GM23338 (cell line): ENCODE data around the gene MYO1E. TPM values are rescaled to one million over a fixed set of nuclear protein-coding genes. Genes with fewer than 3 reads are reported as not detected.

Experiments
- ATAC-seq: fragments of 200-7000 bp; cut with Tn5 transposase; 3 replicates; pipeline ENCODE4 v1.9.1; 2020
- DNase-seq: peaks from one replicate; pipeline ENCODE4 v3.0.0-alpha.2; 2015; ENCODE audit warnings: low spot score
- H2AFZ ChIP-seq: fragments of 200-600 bp; sonication (generic); 2 replicates; pipeline ENCODE4 v1.8.0; 2016; ENCODE audit warnings: antibody characterized with exemption, mild to moderate bottlenecking, moderate library complexity
- H3F3A ChIP-seq: fragments of 200-600 bp; sonication (generic); replicated peaks from 2 replicates; pipeline ENCODE4 v1.8.0; 2017; ENCODE audit warnings: antibody characterized with exemption, mixed run types, low read depth
- H3K27ac ChIP-seq: fragments of 200-600 bp; sonication (generic); 2 replicates; pipeline ENCODE4 v1.6.1; 2016; ENCODE audit warnings: low read depth
- H3K27me3 ChIP-seq: fragments of 200-600 bp; sonication (generic); 2 replicates; pipeline ENCODE4 v1.8.0; 2016; ENCODE audit warnings: mild to moderate bottlenecking, mixed run types, moderate library complexity; ENCODE audit not compliant: insufficient read depth
- H3K36me3 ChIP-seq: fragments of 200-600 bp; sonication (generic); 2 replicates; pipeline ENCODE4 v1.8.0; 2016; ENCODE audit warnings: mild to moderate bottlenecking; ENCODE audit not compliant: insufficient read depth
- H3K4me1 ChIP-seq: fragments of 200-600 bp; sonication (generic); 2 replicates; pipeline ENCODE4 v1.8.0; 2016; ENCODE audit warnings: mild to moderate bottlenecking, moderate library complexity; ENCODE audit not compliant: insufficient read depth
- H3K4me2 ChIP-seq: fragments of 200-600 bp; sonication (generic); 2 replicates; pipeline ENCODE4 v1.7.1; 2017; ENCODE audit warnings: mixed run types
- H3K4me3 ChIP-seq: fragments of 200-600 bp; sonication (generic); 2 replicates; pipeline ENCODE4 v1.6.1; 2016; ENCODE audit warnings: mixed run types
- H3K79me2 ChIP-seq: fragments of 200-600 bp; sonication (generic); replicated peaks from 2 replicates; pipeline ENCODE4 v1.8.0; 2017; ENCODE audit warnings: mild to moderate bottlenecking; ENCODE audit not compliant: insufficient read depth
- H3K9me2 ChIP-seq: fragments of 200-600 bp; sonication (generic); 2 replicates; pipeline ENCODE4 v1.8.0; 2017; ENCODE audit not compliant: insufficient read depth
- H4K20me1 ChIP-seq: fragments of 200-600 bp; sonication (generic); replicated peaks from 2 replicates; pipeline ENCODE4 v1.8.0; 2017; ENCODE audit warnings: mild to moderate bottlenecking; ENCODE audit not compliant: insufficient read depth
- H3K27ac Mint-ChIP-seq: 2 replicates; pipeline ENCODE4 v1.8.0; 2020; ENCODE audit warnings: inconsistent platforms, mild to moderate bottlenecking, moderate library complexity, mixed read lengths
- H3K27me3 Mint-ChIP-seq: 3 replicates; pipeline ENCODE4 v1.8.0; 2022; ENCODE audit warnings: low read depth, mild to moderate bottlenecking, moderate library complexity, mixed read lengths, inconsistent platforms; ENCODE audit not compliant: insufficient read depth, poor library complexity
- H3K36me3 Mint-ChIP-seq: 3 replicates; pipeline ENCODE4 v1.8.0; 2021; ENCODE audit warnings: low read depth, mild to moderate bottlenecking, inconsistent platforms, moderate library complexity, mixed read lengths
- H3K4me1 Mint-ChIP-seq: 3 replicates; pipeline ENCODE4 v1.8.0; 2020; ENCODE audit warnings: mild to moderate bottlenecking, inconsistent platforms, mixed read lengths
- H3K4me3 Mint-ChIP-seq: 3 replicates; pipeline ENCODE4 v1.8.0; 2021; ENCODE audit warnings: moderate library complexity, mild to moderate bottlenecking, inconsistent platforms, mixed read lengths
- H3K9me3 Mint-ChIP-seq: 3 replicates; pipeline ENCODE4 v1.8.0; 2020; ENCODE audit warnings: moderate library complexity, mild to moderate bottlenecking, inconsistent platforms, mixed read lengths
- CREB1 ChIP-seq: fragments of 250-450 bp; sonication (Bioruptor Pico); IDR thresholded peaks from 2 replicates; pipeline ENCODE4 v1.5.0; 2020; ENCODE audit warnings: low read depth, mild to moderate bottlenecking, moderate library complexity
- CTCF ChIP-seq, 2 experiments: fragments of 200-600 bp in 1 of 2; sonication (generic) in 1 of 2; conservative IDR thresholded peaks; 2 replicates each; pipeline versions ENCODE4 v1.5.1 to v1.6.1; 2016 to 2017; ENCODE audit warnings: antibody characterized with exemption in 2 of 2, low read depth in 2 of 2, mild to moderate bottlenecking in 2 of 2, moderate library complexity in 1 of 2
- ETS1 ChIP-seq: IDR thresholded peaks from 2 replicates; pipeline ENCODE4 v1.6.1; 2016; ENCODE audit warnings: antibody characterized with exemption
- EZH2 ChIP-seq: fragments of 200-600 bp; sonication (generic); IDR thresholded peaks from one replicate; pipeline ENCODE4 v1.8.0; 2017; ENCODE audit warnings: antibody characterized with exemption, mild to moderate bottlenecking, low read depth; ENCODE audit not compliant: unreplicated experiment
- EZH2phosphoT487 ChIP-seq: fragments of 200-600 bp; sonication (generic); IDR thresholded peaks from one replicate; pipeline ENCODE4 v1.8.1; 2018; ENCODE audit warnings: antibody characterized with exemption; ENCODE audit not compliant: unreplicated experiment
- JUNB ChIP-seq: IDR thresholded peaks from one replicate; pipeline ENCODE4 v1.6.1; 2016; ENCODE audit warnings: antibody characterized with exemption; ENCODE audit not compliant: unreplicated experiment
- NANOG ChIP-seq: IDR thresholded peaks from 2 replicates; pipeline ENCODE4 v1.6.1; 2016; ENCODE audit warnings: antibody characterized with exemption, borderline replicate concordance
- REST ChIP-seq: IDR thresholded peaks from one replicate; pipeline ENCODE4 v1.6.1; 2018; ENCODE audit warnings: antibody characterized with exemption; ENCODE audit not compliant: unreplicated experiment
- STAT1 ChIP-seq: IDR thresholded peaks from one replicate; pipeline ENCODE4 v1.6.1; 2016; ENCODE audit warnings: antibody characterized with exemption; ENCODE audit not compliant: unreplicated experiment
- ZNF331 ChIP-seq: fragments of 250-450 bp; sonication (Bioruptor Pico); IDR thresholded peaks from 2 replicates; pipeline ENCODE4 v1.5.0; 2020; ENCODE audit warnings: low read depth, mild to moderate bottlenecking, moderate library complexity
- polyA plus RNA-seq: library from polyadenylated mRNA; unstranded; fragments of >200 nt; fragmentation: Nextera tagmentation; extraction: Ambion mirVana; gene quantifications from 2 replicates; pipeline ENCODE4 v1.2.1, GENCODE V29; 2016
- total RNA-seq: library from RNA; depleted of rRNA; stranded (reverse); fragments of >200 nt; shearing (Covaris generic); gene quantifications from 2 replicates; pipeline ENCODE4 v1.2.3, GENCODE V29; 2014

MYO1E gene
- total and polyA plus RNA-seq, 2 experiments from 2014 or later, result 68.3 to 131 TPM

DNA sequence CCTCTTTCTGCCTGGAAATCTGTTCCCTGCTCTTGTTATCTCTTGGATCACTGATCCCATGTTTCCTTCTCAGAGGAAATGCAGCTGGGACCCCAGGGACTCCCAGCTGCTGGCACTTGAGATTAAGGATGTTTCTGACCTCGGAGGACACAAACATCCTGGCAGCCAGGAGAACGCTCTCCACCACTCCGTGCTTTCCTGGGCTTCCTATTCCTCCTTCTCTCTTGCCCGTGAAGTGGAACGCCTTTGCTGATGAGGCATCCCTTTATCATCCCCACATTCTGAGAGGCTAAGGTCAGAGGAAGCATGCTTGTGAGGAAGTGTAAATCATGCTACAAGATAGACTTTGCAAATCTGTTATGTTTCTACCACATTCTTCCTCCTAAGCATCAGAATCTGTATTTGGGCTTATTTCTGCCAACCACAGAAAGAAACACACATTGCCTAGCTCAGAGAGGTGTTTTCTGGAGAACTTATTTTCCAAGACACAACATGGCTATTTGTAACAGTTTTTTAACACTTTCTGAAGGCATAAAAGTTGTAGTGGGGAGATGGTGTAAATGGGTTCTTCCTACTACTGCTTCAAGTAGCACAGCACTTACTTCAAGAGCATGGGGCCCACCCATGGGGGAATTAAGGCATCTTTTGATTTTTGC lies 191.6 kb downstream of the MYO1E start (continued):
- TF ChIP-seq JUNB (no peak), REST (no peak), STAT1 (no peak)

DNA sequence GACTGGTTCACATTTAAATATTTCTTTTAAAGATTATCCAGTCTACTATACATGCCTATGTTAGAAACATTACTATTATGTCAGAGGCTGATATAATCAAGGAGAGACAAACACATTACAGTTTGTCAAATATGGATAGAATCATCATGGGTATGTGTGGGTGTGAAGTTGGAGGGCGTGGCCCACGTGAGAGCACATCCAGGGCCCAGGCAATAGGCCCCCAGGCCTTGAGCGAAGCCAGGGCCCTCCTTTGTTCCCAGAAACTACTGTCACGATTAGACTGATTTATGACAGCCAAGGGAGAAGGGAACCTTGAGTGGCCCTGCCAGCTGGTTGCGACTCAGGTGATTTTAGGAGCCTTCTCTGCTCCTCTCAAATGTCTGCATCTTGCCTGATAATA lies 193.0 kb downstream of the MYO1E start:
- no peak overlapping the region for H3K4me2 ChIP-seq
- DNase-seq, result no peak
- H3K4me3 Mint-ChIP-seq, result no peak overlapping the region
- no peaks in the 10 kb centered on the region for H3F3A ChIP-seq
- H3K9me2 ChIP-seq, result no peaks in the 10 kb centered on the region
- H3K27ac Mint-ChIP-seq, result no peak overlapping the region
- TF ChIP-seq JUNB (no peak), STAT1 (no peak), CTCF (conservative IDR thresholded peaks at IDR 0.05; ENCODE audit: low read depth in 2 of 2) (no peak), EZH2 (no peak), NANOG (no peak), EZH2phosphoT487 (no peak), ETS1 (no peak), CREB1 (CRISPR knock-in tag) (no peak), ZNF331 (CRISPR knock-in tag) (no peak)
- H3K27me3 ChIP-seq, result no peaks in the 10 kb centered on the region
- H3K4me1 Mint-ChIP-seq, result peaks cover 7% of the 10 kb centered on the region; the same call in 2 of the 3 replicates
- no peak overlapping the region for H3K4me3 ChIP-seq
- no peaks in the 10 kb centered on the region for H4K20me1 ChIP-seq
- no peak overlapping the region for H2AFZ ChIP-seq
- H3K27ac ChIP-seq, result no peak overlapping the region
- H3K36me3 Mint-ChIP-seq, result peaks cover 45% of the 10 kb centered on the region
- H3K36me3 ChIP-seq, result peaks cover 10% of the 10 kb centered on the region
- H3K79me2 ChIP-seq, result no peaks in the 10 kb centered on the region
- H3K4me1 ChIP-seq, result no peaks in the 10 kb centered on the region
- ATAC-seq, result no peak
- H3K9me3 Mint-ChIP-seq, result peaks cover 17% of the 10 kb centered on the region; the same call in 2 of the 3 replicates
- H3K27me3 Mint-ChIP-seq, result peaks cover under 1% of the 10 kb centered on the region
